HG03025 (cell line): ENCODE data around the gene DGKZ.
A peak's percentile ranks its signal among the peaks of the same experiment; 100 is the strongest.

Experiments used
- ATAC-seq: cut with Tn5 transposase; IDR thresholded peaks from one replicate; pipeline ENCODE4 v1.9.1; 2021; ENCODE audit warnings: mild to moderate bottlenecking, moderate library complexity; ENCODE audit not compliant: unreplicated experiment, low FRiP score

Gene DGKZ

DNA sequence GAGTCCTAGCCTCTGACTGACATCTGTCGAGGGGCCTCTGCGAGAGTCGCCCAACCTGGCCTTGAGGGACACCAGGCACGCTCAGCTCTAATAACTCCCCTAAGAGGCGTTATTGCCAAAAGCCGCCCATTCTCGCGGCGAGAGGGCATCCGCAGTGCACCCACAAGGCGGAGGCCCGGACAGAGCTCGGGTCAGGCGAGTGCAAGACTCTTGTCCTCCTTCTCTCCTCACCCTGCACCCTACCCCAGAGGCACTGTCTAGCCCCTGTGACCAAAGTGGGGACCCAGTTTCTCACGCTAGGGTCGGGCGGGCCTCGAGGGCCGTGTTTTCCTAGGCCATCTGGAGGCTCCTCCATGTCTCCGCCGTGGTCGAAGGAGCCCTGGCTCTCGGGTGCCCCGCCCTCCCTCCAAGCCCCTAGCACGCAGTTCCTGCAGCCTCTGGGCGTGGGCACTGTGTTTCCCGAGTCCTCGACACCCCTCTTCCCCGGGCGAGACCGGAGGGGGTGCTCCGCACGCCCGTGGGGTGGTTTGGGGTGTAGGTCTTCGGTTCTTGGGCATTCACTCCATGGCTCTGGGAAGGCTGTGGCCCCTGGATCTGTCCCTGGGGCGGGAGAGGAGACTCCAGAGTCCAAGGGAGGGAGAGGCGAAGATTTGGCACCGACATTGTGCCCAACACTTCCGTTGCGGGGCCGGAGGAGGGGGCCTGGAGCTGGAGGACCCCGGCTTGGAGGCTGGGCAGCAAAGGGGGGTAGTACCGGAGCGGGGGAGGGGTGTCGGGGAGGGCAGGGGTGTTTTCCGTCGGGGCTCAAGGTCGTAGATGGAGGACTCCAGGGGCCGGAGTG is 43.3 kb downstream of the DGKZ start:
- ATAC-seq = no peak

DNA sequence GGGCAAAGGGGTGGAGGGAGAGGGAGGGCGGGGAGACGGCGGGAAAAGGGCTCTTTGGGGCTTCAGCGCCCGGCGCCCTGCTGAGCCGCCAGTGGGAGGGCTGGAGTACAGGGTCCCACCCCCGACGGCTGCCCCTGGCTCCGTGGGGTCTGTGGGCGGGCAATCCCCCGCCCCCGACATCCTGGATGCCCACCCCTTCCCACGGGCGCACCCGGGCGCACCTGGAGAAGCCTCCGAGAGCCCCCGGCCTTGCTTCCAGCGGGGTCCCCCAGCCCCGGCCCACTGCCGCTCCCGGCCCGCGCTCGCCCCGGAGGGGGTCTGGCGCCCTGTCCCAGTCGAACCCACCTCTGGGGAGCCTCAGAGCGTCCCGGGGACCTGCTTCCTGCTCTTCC is 43.9 kb downstream of the DGKZ start:
- no peak for ATAC-seq

DNA sequence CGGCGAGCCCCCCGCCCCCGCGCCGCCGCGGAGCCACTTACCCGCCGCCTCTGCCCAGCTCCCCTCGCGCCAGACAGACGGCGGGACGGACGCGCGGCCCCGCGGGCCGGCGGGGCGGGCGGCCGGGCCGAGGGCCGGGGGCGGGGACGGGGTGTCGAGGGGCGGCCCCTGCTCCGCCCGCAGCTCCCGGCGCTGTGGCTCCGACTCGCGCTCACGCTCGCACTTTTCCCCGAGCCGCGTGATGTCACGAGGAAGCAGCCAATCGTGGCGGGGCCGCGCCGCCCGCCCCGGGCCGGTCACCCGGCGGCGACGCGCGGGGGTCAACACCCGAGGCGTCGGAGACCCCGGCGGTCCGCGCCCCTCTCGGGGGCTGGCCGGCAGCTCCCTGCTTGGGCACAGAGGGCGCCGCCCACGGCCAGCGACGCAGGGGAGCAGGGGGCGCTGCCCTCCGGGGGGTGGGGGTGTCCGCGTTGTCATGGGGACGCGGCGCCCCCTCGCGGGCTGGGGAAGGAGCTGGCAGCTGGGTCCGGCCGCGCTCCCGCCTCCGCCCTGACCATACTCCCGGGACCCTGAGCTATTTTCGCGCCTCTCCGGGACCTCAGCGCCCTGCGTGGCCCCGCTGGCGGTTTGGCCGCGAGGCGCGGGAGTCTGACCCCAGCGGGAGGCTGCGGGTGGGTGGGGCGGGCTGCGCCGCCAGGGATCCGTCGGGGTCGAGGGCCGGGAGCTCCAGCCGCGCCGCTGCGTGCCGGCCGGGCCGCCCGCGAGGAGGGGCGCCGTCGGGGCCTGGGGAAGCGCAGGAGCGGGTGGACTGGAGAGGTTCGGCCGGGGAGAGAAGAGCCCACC is 44.5 kb downstream of the DGKZ start, which contains the start of gene CHRM4:
Gene CHRM4 (minus strand): TSS at position 199 of the 843 bp plus-strand sequence. CDS start 5,219 bp downstream, outside the sequence.
- ATAC-seq = peak; percentile 4

- peak; percentile 48 for ATAC-seq
Observed at GRCh38 chr11:46392421-46393230, 45.4 kb downstream of the DGKZ start.

GRCh38 chr11:46393231-46393616 is 46.0 kb downstream of the DGKZ start:
- no peak for ATAC-seq

- no peak for ATAC-seq
Observed at GRCh38 chr11:46393759-46394158, 46.5 kb downstream of the DGKZ start.

GRCh38 chr11:46397526-46397925 is 50.3 kb downstream of the DGKZ start:
- ATAC-seq = no peak

DNA sequence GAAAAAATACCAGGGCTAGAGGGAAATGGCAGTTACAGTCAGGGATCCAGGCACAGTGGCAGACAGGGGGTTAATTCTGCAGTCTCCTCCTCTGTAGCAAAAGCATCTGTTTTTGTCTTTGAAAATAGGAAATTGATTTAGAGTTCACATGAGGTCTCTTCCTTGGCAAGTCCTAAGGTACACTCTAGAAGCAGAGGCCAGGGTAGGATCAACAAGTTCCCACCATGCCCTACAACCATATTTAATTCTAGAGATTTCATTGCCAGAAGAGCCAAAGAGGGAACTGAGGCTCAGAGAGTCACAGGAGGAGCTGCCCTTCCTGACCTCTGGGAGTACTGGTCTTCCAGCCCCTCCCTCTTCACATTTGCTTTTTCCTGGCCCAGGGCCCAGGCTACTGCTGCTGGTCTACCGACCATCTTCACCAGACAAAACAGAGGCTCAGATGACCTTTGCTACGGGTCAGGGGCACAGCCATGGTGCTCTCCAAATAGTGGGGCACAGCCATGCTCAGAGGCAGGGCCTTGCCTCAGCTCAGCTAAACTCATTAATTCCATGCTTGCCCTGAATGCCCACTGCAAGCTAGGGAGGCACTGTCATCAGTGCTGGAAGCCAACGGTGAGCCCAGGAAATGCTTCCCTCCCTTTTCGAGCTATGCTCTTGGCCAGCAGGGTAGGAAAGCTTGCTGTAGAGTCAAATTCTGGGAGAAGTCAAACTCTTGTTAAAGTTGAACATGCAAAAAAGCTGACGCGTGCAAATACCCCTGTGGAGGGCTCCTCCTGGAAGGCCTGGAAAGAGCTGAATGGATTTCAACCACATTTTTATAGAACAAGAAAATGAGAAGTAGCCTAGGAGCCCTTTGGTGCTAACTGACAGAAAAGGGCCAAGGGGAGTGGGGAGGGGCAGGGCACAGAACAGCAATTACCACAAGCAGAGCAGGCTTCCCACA is 56.0 kb downstream of the DGKZ start:
- ATAC-seq = no peak

DNA sequence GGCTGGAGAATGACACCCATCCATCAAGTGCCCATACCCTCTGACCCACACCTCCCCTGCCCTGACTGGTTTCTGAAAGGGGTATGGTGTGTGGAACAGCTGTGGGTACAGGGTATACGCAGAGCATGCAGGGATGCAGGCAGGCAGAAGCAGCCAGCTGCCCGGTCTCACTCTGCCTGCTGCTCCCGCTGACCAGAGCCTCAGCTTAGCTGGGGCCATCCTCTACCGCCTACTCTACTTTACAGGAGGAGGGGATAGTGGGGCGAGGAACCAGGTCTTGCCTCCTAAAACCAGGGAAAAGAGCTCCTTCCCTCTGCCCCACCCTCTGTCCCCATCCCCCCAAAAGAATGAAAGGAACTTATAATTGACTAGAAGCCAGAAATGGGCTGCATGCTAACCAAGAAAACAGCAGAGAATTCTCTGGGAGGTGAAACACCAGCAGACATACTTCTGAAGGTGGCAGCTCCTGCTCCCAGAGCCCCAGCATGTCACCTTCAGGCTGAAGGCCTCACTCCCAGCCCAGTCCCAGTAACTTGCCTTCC is 57.3 kb downstream of the DGKZ start:
- ATAC-seq = no peak

- ATAC-seq = no peak
Observed at GRCh38 chr11:46407635-46408034, 60.4 kb downstream of the DGKZ start.

DNA sequence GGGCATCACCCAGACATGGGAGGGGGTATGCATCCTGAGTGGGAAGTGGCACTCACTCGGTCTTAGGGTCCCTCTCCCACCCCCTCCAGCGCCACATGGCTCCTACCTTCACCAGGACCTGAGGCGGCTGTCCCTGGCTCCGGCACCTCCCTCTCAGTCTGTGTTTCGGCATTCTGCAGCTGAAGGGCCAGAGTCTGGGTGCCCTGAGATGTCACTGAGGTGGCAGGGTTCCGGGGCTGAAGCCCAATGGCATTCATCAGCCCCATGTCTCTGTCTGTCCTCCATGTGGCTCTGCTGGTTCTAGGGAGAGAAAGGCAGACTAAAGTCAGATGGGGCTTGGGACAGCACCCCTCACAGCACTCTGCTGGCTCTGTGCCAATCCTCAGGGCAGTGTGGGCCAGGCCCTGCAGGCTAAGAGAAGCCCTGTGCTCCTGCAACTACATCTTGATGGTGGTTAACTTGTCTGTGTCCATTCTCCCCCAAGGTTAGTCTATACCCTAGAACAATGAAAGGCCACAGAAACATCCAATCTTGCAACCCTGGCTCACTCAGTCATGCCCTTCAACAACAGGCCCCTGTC is 61.2 kb downstream of the DGKZ start:
- no peak for ATAC-seq

- no peak for ATAC-seq
Observed at GRCh38 chr11:46410021-46410420, 62.8 kb downstream of the DGKZ start.

GRCh38 chr11:46413760-46414465 is 66.7 kb downstream of the DGKZ start:
- ATAC-seq = no peak

GRCh38 chr11:46414466-46414796 is 67.2 kb downstream of the DGKZ start:
- no peak for ATAC-seq

DNA sequence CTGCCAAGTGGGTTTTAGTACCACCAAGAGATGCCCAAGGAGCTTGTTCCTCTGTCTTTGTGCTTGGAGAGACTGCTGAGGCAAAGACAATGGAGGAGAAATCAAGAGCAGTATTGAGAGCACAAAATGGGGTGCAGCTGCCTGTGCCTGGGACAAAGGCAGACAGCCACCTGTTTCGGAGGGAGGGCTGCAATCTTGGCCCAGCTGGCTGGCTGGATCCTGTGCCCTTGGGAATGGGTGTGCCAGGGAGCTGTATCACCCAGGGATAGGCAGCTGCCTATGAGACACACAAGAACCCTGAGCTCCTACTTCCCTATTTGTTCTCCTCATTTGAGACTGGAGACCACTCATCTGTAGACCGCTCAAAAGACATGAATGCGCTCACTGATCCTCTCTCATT is 67.6 kb downstream of the DGKZ start:
- no peak for ATAC-seq

- ATAC-seq = no peak
Observed at GRCh38 chr11:46417711-46418110, 70.4 kb downstream of the DGKZ start.

DNA sequence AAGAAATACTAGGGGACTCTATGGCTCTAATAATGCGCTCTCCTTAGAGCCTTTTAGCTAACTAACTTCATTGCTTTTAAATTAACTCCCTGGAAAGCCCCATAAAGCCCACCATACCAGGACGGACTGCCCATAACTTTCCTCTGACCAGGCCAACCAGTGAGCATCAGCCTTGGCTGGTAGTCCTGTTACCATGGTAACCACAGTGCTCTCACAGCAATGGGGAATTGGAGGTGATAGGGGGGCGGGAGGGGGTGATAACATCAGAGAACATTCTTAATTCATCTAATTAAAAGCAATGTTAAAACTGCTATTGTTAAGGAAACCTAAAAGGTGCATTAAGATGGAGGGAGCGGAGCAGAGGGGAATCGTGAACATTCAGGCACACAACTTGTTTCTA is 71.5 kb downstream of the DGKZ start:
- no peak for ATAC-seq

GRCh38 chr11:46420513-46420912 is 73.2 kb downstream of the DGKZ start:
- ATAC-seq = no peak
